HEK293 (cell line): ENCODE results near the gene SLC25A45.

Experiments
- BCL11B ChIP-seq: fragments of 450-650 bp; formaldehyde crosslinking; IDR thresholded peaks from 2 replicates; pipeline ENCODE4 v1.5.1; 2016; ENCODE audit warnings: low read depth, missing biosample characterization, missing genetic modification characterization
- GFI1B ChIP-seq: fragments of 450-650 bp; formaldehyde crosslinking; IDR thresholded peaks from 2 replicates; pipeline ENCODE4 v1.5.1; 2016; ENCODE audit warnings: missing biosample characterization, missing genetic modification characterization
- HIC1 ChIP-seq: fragments of 450-650 bp; formaldehyde crosslinking; IDR thresholded peaks from 2 replicates; pipeline ENCODE4 v1.5.1; 2016; ENCODE audit warnings: missing biosample characterization, missing genetic modification characterization
- HOXA7 ChIP-seq: sonication (generic); formaldehyde crosslinking; IDR thresholded peaks from 2 replicates; pipeline ENCODE4 v1.8.1; 2022; ENCODE audit warnings: missing genetic modification reagents, borderline replicate concordance
- MYNN ChIP-seq: fragments of 450-650 bp; formaldehyde crosslinking; IDR thresholded peaks from 2 replicates; pipeline ENCODE4 v1.5.1; 2016; ENCODE audit warnings: missing biosample characterization, missing genetic modification characterization, borderline replicate concordance
- MZF1 ChIP-seq: fragments of 450-650 bp; formaldehyde crosslinking; IDR thresholded peaks from 2 replicates; pipeline ENCODE4 v1.5.1; 2017; ENCODE audit warnings: missing biosample characterization, missing genetic modification characterization, borderline replicate concordance
- SETDB1 ChIP-seq: IDR thresholded peaks from one replicate; pipeline ENCODE4 v1.6.1; 2017; ENCODE audit warnings: mild to moderate bottlenecking, low read length, moderate library complexity, mixed read lengths; ENCODE audit not compliant: insufficient read length
- SP2 ChIP-seq: fragments of 450-650 bp; formaldehyde crosslinking; IDR thresholded peaks from 2 replicates; pipeline ENCODE4 v1.5.1; 2016; ENCODE audit warnings: missing biosample characterization, missing genetic modification characterization
- ZBTB1 ChIP-seq: fragments of 450-650 bp; formaldehyde crosslinking; IDR thresholded peaks from 2 replicates; pipeline ENCODE4 v1.5.1; 2016; ENCODE audit warnings: missing biosample characterization, missing genetic modification characterization
- ZBTB11 ChIP-seq: fragments of 450-650 bp; formaldehyde crosslinking; conservative IDR thresholded peaks from 2 replicates; pipeline ENCODE4 v1.5.1; 2016; ENCODE audit warnings: low read depth, missing biosample characterization, missing genetic modification characterization
- ZBTB17 ChIP-seq: fragments of 450-650 bp; formaldehyde crosslinking; IDR thresholded peaks from 2 replicates; pipeline ENCODE4 v1.5.1; 2016; ENCODE audit warnings: missing biosample characterization, missing genetic modification characterization
- ZBTB26 ChIP-seq: fragments of 450-650 bp; formaldehyde crosslinking; optimal IDR thresholded peaks from 2 replicates; pipeline ENCODE3; 2016; ENCODE audit warnings: missing biosample characterization, mild to moderate bottlenecking, missing genetic modification characterization
- ZBTB7A ChIP-seq: fragments of 450-650 bp; formaldehyde crosslinking; IDR thresholded peaks from 2 replicates; pipeline ENCODE4 v1.5.1; 2016; ENCODE audit warnings: low read depth, missing biosample characterization, missing genetic modification characterization
- ZBTB8A ChIP-seq: fragments of 450-650 bp; formaldehyde crosslinking; IDR thresholded peaks from 2 replicates; pipeline ENCODE4 v1.5.1; 2016; ENCODE audit warnings: missing biosample characterization, missing genetic modification characterization
- ZFP41 ChIP-seq: fragments of 450-650 bp; formaldehyde crosslinking; IDR thresholded peaks from 2 replicates; pipeline ENCODE4 v1.5.1; 2016; ENCODE audit warnings: missing biosample characterization, missing genetic modification characterization, borderline replicate concordance
- ZNF112 ChIP-seq: fragments of 450-650 bp; formaldehyde crosslinking; IDR thresholded peaks from 2 replicates; pipeline ENCODE4 v1.5.0; 2017; ENCODE audit warnings: missing biosample characterization, missing genetic modification characterization
- ZNF211 ChIP-seq: fragments of 450-650 bp; formaldehyde crosslinking; IDR thresholded peaks from 2 replicates; pipeline ENCODE4 v1.5.1; 2016; ENCODE audit warnings: low read depth, missing biosample characterization, missing genetic modification characterization
- ZNF266 ChIP-seq: fragments of 450-650 bp; formaldehyde crosslinking; IDR thresholded peaks from 2 replicates; pipeline ENCODE4 v1.5.1; 2016; ENCODE audit warnings: missing biosample characterization, missing genetic modification characterization, low read depth
- ZNF362 ChIP-seq: fragments of 450-650 bp; formaldehyde crosslinking; IDR thresholded peaks from 2 replicates; pipeline ENCODE4 v1.5.1; 2016; ENCODE audit warnings: missing biosample characterization, missing genetic modification characterization
- ZNF404 ChIP-seq: fragments of 450-650 bp; formaldehyde crosslinking; IDR thresholded peaks from 2 replicates; pipeline ENCODE4 v1.5.1; 2017; ENCODE audit warnings: missing biosample characterization, missing genetic modification characterization
- ZNF48 ChIP-seq: fragments of 450-650 bp; formaldehyde crosslinking; IDR thresholded peaks from 2 replicates; pipeline ENCODE4 v1.5.1; 2016; ENCODE audit warnings: missing biosample characterization, missing genetic modification characterization
- ZNF501 ChIP-seq: fragments of 450-650 bp; formaldehyde crosslinking; IDR thresholded peaks from 2 replicates; pipeline ENCODE4 v1.5.1; 2016; ENCODE audit warnings: missing biosample characterization, missing genetic modification characterization
- ZNF513 ChIP-seq: fragments of 450-650 bp; IDR thresholded peaks from 2 replicates; pipeline ENCODE4 v1.5.1; 2018; ENCODE audit warnings: missing biosample characterization, missing genetic modification characterization
- ZNF521 ChIP-seq: fragments of 450-650 bp; formaldehyde crosslinking; IDR thresholded peaks from 2 replicates; pipeline ENCODE4 v1.5.1; 2017; ENCODE audit warnings: missing biosample characterization, mild to moderate bottlenecking, missing genetic modification characterization
- ZNF596 ChIP-seq: fragments of 450-650 bp; IDR thresholded peaks from 2 replicates; pipeline ENCODE4 v1.5.0; 2018; ENCODE audit warnings: missing biosample characterization, mild to moderate bottlenecking, missing genetic modification characterization, moderate library complexity
- ZNF707 ChIP-seq: fragments of 450-650 bp; formaldehyde crosslinking; IDR thresholded peaks from 2 replicates; pipeline ENCODE4 v1.5.1; 2016; ENCODE audit warnings: missing biosample characterization, missing genetic modification characterization
- ZSCAN4 ChIP-seq: fragments of 450-650 bp; formaldehyde crosslinking; IDR thresholded peaks from 2 replicates; pipeline ENCODE4 v1.5.1; 2017; ENCODE audit warnings: missing biosample characterization, missing genetic modification characterization

Gene SLC25A45

GRCh38 chr11:65386307-65387140 lies 4.1 kb upstream of the SLC25A45 start, which contains the start of gene FRMD8 (continued):
- TF ChIP-seq ZSCAN4 (tag by site-specific recombination) (no peak), ZBTB7A (tag by site-specific recombination) (0 out of 2 replicates have a peak, but pooled peaks have one; percentile 44), ZNF211 (tag by site-specific recombination) (no peak), ZNF266 (no peak), ZBTB26 (peak; percentile 66), ZNF404 (tag by site-specific recombination) (no peak), ZBTB8A (tag by site-specific recombination) (peak; percentile 83), ZNF501 (tag by site-specific recombination) (0 out of 2 replicates have a peak, but pooled peaks have one; percentile 32), BCL11B (tag by site-specific recombination) (no peak; the same call in 1 of the 2 replicates), ZFP41 (tag by site-specific recombination) (no peak), ZNF362 (no peak), ZBTB17 (tag by site-specific recombination) (0 out of 2 replicates have a peak, but pooled peaks have one; percentile 13), SETDB1 (no peak), HOXA7 (no peak), MYNN (tag by site-specific recombination) (no peak), MZF1 (tag by site-specific recombination) (no peak), HIC1 (tag by site-specific recombination) (peak; percentile 39; the same call in 1 of the 2 replicates), ZBTB1 (tag by site-specific recombination) (no peak), ZNF48 (tag by site-specific recombination) (no peak), GFI1B (no peak), ZNF707 (tag by site-specific recombination) (no peak), ZNF596 (tag by site-specific recombination) (no peak), ZBTB11 (tag by site-specific recombination) (no peak), ZNF112 (tag by site-specific recombination) (no peak), ZNF521 (tag by site-specific recombination) (no peak), SP2 (tag by site-specific recombination) (peak; percentile 45), ZNF513 (tag by site-specific recombination) (no peak)
